ENCODE measurements around the gene IFIT1B.

The IFIT1B gene

GRCh38 chr10:89414146-89414878 lies 36.5 kb downstream of the IFIT1B start, which contains the start of gene IFIT5:
IFIT5 (plus strand) TSS chr10:89414568; CDS start chr10:89414799, 231 bp downstream.
- DNase-seq (ENCODE audit: low spot score) = peak; percentile 85

- peak; percentile 66 for DNase-seq (ENCODE audit: low spot score)
Observed at GRCh38 chr10:89414879-89415821, 37.3 kb downstream of the IFIT1B start.

GRCh38 chr10:89416465-89416864 lies 38.6 kb downstream of the IFIT1B start:
- DNase-seq (ENCODE audit: low spot score) = no peak

- no peak for DNase-seq (ENCODE audit: low spot score)
Observed at GRCh38 chr10:89419548-89419947, 41.7 kb downstream of the IFIT1B start.

- DNase-seq (ENCODE audit: low spot score) = no peak
Observed at GRCh38 chr10:89421018-89421476, 43.2 kb downstream of the IFIT1B start.

- no peak for DNase-seq (ENCODE audit: low spot score)
Observed at GRCh38 chr10:89425000-89425399, 47.1 kb downstream of the IFIT1B start.

- DNase-seq (ENCODE audit: low spot score) = peak; percentile 62
Observed at GRCh38 chr10:89426230-89426868, 48.5 kb downstream of the IFIT1B start.

GRCh38 chr10:89427629-89428028 lies 49.8 kb downstream of the IFIT1B start:
- no peak for DNase-seq (ENCODE audit: low spot score)

- DNase-seq (ENCODE audit: low spot score) = no peak
Observed at GRCh38 chr10:89428877-89429276, 51.0 kb downstream of the IFIT1B start.

GRCh38 chr10:89431977-89432376 lies 54.1 kb downstream of the IFIT1B start:
- no peak for DNase-seq (ENCODE audit: low spot score)
